Loucy (cell line): ENCODE results near the gene PTPRN2.

Experiments
- EZH2phosphoT487 ChIP-seq: fragments of 200-600 bp; IDR thresholded peaks from 2 replicates; pipeline ENCODE4 v1.6.1; 2018; ENCODE audit warnings: antibody characterized with exemption, mild to moderate bottlenecking, moderate library complexity, borderline replicate concordance
- TF ChIP-seq, protein P1 (sequence below): fragments of 200-600 bp; sonication (generic); conservative IDR thresholded peaks from 2 replicates; pipeline ENCODE4 v1.5.1; 2014; ENCODE audit warnings: mild to moderate bottlenecking, antibody characterized with exemption, low read length

DNA sequence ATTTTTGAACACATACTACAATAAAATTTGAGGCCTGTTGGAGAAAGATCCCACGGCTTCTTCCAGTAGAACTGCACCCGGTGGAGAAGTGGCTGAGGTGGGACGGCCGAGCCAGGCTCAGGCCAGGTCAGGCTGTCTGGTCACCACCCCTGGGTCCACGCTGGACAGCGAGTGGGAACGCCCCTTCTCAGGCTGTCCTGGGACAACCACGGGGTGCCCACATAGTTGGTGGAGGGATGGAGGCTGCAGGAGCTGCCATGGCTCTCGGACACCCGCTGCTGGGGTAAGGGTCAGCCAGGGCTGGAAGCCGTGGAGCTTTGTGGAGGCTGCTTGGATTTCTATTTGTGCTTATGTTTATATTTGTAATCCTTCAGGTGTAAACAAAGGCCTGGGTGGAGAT, 1044.3 kb downstream of the PTPRN2 start:
- TF ChIP-seq, protein P1, sequence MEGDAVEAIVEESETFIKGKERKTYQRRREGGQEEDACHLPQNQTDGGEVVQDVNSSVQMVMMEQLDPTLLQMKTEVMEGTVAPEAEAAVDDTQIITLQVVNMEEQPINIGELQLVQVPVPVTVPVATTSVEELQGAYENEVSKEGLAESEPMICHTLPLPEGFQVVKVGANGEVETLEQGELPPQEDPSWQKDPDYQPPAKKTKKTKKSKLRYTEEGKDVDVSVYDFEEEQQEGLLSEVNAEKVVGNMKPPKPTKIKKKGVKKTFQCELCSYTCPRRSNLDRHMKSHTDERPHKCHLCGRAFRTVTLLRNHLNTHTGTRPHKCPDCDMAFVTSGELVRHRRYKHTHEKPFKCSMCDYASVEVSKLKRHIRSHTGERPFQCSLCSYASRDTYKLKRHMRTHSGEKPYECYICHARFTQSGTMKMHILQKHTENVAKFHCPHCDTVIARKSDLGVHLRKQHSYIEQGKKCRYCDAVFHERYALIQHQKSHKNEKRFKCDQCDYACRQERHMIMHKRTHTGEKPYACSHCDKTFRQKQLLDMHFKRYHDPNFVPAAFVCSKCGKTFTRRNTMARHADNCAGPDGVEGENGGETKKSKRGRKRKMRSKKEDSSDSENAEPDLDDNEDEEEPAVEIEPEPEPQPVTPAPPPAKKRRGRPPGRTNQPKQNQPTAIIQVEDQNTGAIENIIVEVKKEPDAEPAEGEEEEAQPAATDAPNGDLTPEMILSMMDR: no peak
- no peak for TF ChIP-seq EZH2phosphoT487
